IMR-90 (cell line): ENCODE data around the gene KDM2B.

ENCODE experiments used
- BHLHE40 ChIP-seq: fragments of 150-350 bp; IDR thresholded peaks from 2 replicates; pipeline ENCODE4 v1.6.1; 2016; ENCODE audit warnings: mild to moderate bottlenecking, low read depth, low read length
- CEBPB ChIP-seq: IDR thresholded peaks from 2 replicates; pipeline ENCODE4 v1.6.1; 2012; ENCODE audit warnings: low read depth, low read length, improper control_type of control experiment
- CHD1 ChIP-seq: IDR thresholded peaks from 2 replicates; pipeline ENCODE4 v1.6.1; 2012; ENCODE audit warnings: low read depth, low read length, improper control_type of control experiment
- FOS ChIP-seq: fragments of 150-350 bp; IDR thresholded peaks from 2 replicates; pipeline ENCODE4 v1.6.1; 2016; ENCODE audit warnings: low read depth, low read length
- MAZ ChIP-seq: IDR thresholded peaks from 2 replicates; pipeline ENCODE4 v1.6.1; 2012; ENCODE audit warnings: low read depth, mild to moderate bottlenecking, low read length, improper control_type of control experiment, moderate library complexity, borderline replicate concordance
- MXI1 ChIP-seq: IDR thresholded peaks from 2 replicates; pipeline ENCODE4 v1.6.1; 2012; ENCODE audit warnings: low read depth, mild to moderate bottlenecking, low read length, moderate library complexity, borderline replicate concordance
- NFE2L2 ChIP-seq: fragments of 150-350 bp; IDR thresholded peaks from 2 replicates; pipeline ENCODE4 v1.6.1; 2016; ENCODE audit warnings: low read depth, mild to moderate bottlenecking, low read length
- POLR2A ChIP-seq: IDR thresholded peaks from 2 replicates; pipeline ENCODE4 v1.6.1; 2012; ENCODE audit warnings: mild to moderate bottlenecking, low read depth, low read length
- RFX5 ChIP-seq: IDR thresholded peaks from 2 replicates; pipeline ENCODE4 v1.8.0; 2012; ENCODE audit warnings: low read depth, mild to moderate bottlenecking, low read length, moderate library complexity
- SMC3 ChIP-seq: fragments of 150-350 bp; IDR thresholded peaks from 2 replicates; pipeline ENCODE4 v1.6.1; 2016; ENCODE audit warnings: low read depth, mild to moderate bottlenecking, antibody characterized with exemption, low read length, moderate library complexity
- TF ChIP-seq, protein P1 (sequence below): conservative IDR thresholded peaks from 2 replicates; pipeline ENCODE4 v1.5.1; 2012; ENCODE audit warnings: mild to moderate bottlenecking, low read depth, low read length, improper control_type of control experiment
- TF ChIP-seq, protein P2 (sequence below): fragments of 150-350 bp; IDR thresholded peaks from 2 replicates; pipeline ENCODE4 v1.6.1; 2017; ENCODE audit warnings: mild to moderate bottlenecking, antibody characterized with exemption, low read length, low read depth
- TF ChIP-seq, protein P3 (sequence below): fragments of 150-350 bp; IDR thresholded peaks from 2 replicates; pipeline ENCODE4 v1.6.1; 2016; ENCODE audit warnings: low read depth, mild to moderate bottlenecking, low read length, moderate library complexity, borderline replicate concordance

DNA sequence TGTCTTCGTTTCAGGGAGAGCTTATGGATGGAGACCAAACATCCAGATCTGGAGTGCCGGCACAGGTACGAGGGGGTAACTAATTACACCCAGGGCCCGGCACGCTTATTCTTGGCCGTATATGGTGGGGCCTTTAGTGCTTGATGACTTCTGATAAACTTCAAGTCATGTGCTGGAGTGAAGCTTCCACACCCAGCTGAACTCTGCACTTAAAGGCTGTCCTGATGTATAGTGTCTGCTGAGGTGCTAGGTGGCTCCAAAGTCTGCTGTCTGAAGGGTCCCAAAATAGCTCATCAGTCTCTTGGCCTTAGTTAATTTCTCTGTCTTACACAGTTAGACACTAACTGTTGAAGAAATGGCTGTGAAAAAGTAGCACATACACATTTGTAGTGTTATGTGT, 163.0 kb downstream of the KDM2B start:
- no peak for TF ChIP-seq POLR2A
- TF ChIP-seq, protein P1, sequence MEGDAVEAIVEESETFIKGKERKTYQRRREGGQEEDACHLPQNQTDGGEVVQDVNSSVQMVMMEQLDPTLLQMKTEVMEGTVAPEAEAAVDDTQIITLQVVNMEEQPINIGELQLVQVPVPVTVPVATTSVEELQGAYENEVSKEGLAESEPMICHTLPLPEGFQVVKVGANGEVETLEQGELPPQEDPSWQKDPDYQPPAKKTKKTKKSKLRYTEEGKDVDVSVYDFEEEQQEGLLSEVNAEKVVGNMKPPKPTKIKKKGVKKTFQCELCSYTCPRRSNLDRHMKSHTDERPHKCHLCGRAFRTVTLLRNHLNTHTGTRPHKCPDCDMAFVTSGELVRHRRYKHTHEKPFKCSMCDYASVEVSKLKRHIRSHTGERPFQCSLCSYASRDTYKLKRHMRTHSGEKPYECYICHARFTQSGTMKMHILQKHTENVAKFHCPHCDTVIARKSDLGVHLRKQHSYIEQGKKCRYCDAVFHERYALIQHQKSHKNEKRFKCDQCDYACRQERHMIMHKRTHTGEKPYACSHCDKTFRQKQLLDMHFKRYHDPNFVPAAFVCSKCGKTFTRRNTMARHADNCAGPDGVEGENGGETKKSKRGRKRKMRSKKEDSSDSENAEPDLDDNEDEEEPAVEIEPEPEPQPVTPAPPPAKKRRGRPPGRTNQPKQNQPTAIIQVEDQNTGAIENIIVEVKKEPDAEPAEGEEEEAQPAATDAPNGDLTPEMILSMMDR, result no peak
- no peak for TF ChIP-seq MAZ
- no peak for TF ChIP-seq MXI1
- TF ChIP-seq NFE2L2, result no peak
- TF ChIP-seq, protein P2, sequence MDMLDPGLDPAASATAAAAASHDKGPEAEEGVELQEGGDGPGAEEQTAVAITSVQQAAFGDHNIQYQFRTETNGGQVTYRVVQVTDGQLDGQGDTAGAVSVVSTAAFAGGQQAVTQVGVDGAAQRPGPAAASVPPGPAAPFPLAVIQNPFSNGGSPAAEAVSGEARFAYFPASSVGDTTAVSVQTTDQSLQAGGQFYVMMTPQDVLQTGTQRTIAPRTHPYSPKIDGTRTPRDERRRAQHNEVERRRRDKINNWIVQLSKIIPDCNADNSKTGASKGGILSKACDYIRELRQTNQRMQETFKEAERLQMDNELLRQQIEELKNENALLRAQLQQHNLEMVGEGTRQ, result no peak
- TF ChIP-seq SMC3, result no peak
- TF ChIP-seq RFX5, result no peak
- no peak for TF ChIP-seq FOS
- TF ChIP-seq, protein P3, sequence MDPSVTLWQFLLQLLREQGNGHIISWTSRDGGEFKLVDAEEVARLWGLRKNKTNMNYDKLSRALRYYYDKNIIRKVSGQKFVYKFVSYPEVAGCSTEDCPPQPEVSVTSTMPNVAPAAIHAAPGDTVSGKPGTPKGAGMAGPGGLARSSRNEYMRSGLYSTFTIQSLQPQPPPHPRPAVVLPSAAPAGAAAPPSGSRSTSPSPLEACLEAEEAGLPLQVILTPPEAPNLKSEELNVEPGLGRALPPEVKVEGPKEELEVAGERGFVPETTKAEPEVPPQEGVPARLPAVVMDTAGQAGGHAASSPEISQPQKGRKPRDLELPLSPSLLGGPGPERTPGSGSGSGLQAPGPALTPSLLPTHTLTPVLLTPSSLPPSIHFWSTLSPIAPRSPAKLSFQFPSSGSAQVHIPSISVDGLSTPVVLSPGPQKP, result no peak
- TF ChIP-seq CEBPB, result no peak
- no peak for TF ChIP-seq BHLHE40
- no peak for TF ChIP-seq CHD1
